Vagina (tissue), 2 donors: Measurements from ENCODE around the gene NKIRAS1. TPM values are rescaled to one million over a fixed set of nuclear protein-coding genes. Genes with fewer than 3 reads are reported as not detected.

Experiments used
- DNase-seq, 2 donors: peaks; one replicate each; pipeline ENCODE4 v3.0.0-alpha.2; 2017; ENCODE audit errors: extremely low spot score in 2 of 2
- H3K27ac ChIP-seq: fragments of 200-600 bp; sonication (generic); one replicate; pipeline ENCODE4 v1.5.1; 2019
- H3K27me3 ChIP-seq: fragments of 200-600 bp; sonication (generic); one replicate; pipeline ENCODE4 v1.5.1; 2019
- H3K36me3 ChIP-seq, 2 donors: fragments of 200-600 bp; sonication (generic); one replicate each; pipeline ENCODE4 v1.5.1; 2017 to 2019
- H3K4me1 ChIP-seq: fragments of 200-600 bp; sonication (generic); one replicate; pipeline ENCODE4 v1.5.1; 2019
- H3K4me3 ChIP-seq, 2 donors: fragments of 200-600 bp; sonication (generic); 1 replicate in 1 of 2; 2 replicates in 1 of 2; pipeline ENCODE4 v1.5.1; 2016 to 2019
- H3K9me3 ChIP-seq: fragments of 200-600 bp; sonication (generic); one replicate; pipeline ENCODE4 v1.5.1; 2019
- CTCF ChIP-seq, 3 experiments: fragments of 450-650 bp in 2 of 3; fragments of 200-600 bp in 1 of 3; sonication (generic) in 1 of 3; IDR thresholded peaks; one replicate each; pipeline ENCODE4 v1.5.1; 2017 to 2019; ENCODE audit warnings: antibody characterized with exemption in 3 of 3, mild to moderate bottlenecking in 2 of 3, moderate library complexity in 2 of 3
- POLR2A ChIP-seq, 2 donors: fragments of 450-650 bp; IDR thresholded peaks; one replicate each; pipeline ENCODE4 v1.6.1; 2017; ENCODE audit warnings: antibody characterized with exemption in 2 of 2, mild to moderate bottlenecking in 2 of 2, moderate library complexity in 2 of 2
- POLR2AphosphoS5 ChIP-seq, 2 donors: sonication (generic); formaldehyde crosslinking; IDR thresholded peaks; one replicate each; pipeline ENCODE4 v1.9.0; 2017; ENCODE audit warnings: antibody characterized with exemption in 2 of 2, mild to moderate bottlenecking in 2 of 2, low read depth in 1 of 2; ENCODE audit not compliant: insufficient read depth in 1 of 2
- intact Hi-C: fragments of 100-400 bp; cut with DNase I; formaldehyde crosslinking; loops from one replicate; pipeline ENCODE4 v1.15.1; 2023
- total RNA-seq: library from RNA; depleted of rRNA; stranded (reverse); fragments of >200 nt; gene quantifications from one replicate; pipeline ENCODE4 v1.2.3, GENCODE V29; 2016

The NKIRAS1 gene
- total RNA-seq, 1 donor from 2014 or later = 9.1 TPM

GRCh38 chr3:23953523-23953922 is 36.7 kb upstream of the NKIRAS1 start:
- DNase-seq = no peak
- H3K36me3 ChIP-seq = peaks cover 0 to 5% of the 10 kb centered on the region in 2 donors
- H3K9me3 ChIP-seq = no peaks in the 10 kb centered on the region
- no peaks in the 10 kb centered on the region for H3K27me3 ChIP-seq
- TF ChIP-seq POLR2AphosphoS5 (IDR thresholded peaks at IDR 0.05; ENCODE audit: insufficient read depth in 1 of 2, low read depth in 1 of 2) (no peak), CTCF (IDR thresholded peaks at IDR 0.05) (no peak), POLR2A (IDR thresholded peaks at IDR 0.05) (no peak)
- no peak overlapping the region for H3K27ac ChIP-seq
- intact Hi-C loops = no loop called here
- no peak overlapping the region for H3K4me3 ChIP-seq
- H3K4me1 ChIP-seq = peaks cover 76% of the 10 kb centered on the region

DNA sequence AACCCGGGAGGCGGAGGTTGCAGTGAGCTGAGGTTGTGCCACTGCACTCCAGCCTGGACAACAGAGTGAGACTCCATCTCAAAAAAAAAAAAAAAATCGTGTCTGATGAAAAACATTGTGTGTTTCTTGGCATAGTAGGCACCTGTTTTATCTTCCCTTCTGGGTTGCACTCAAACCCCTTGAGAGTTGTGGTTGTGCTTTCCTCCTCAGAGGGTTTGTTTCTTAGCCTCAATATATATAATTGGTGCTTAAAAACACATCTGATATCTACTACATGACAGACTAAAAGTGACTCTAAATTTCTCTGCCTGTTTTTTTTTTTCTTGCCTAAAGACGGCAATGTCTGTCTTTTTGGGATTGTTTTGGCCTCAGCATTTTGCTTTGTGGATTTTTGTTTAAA is 35.9 kb upstream of the NKIRAS1 start:
- TF ChIP-seq CTCF (IDR thresholded peaks at IDR 0.05) = no peak
- no peak for TF ChIP-seq POLR2A (IDR thresholded peaks at IDR 0.05)
- no peak for TF ChIP-seq POLR2AphosphoS5 (IDR thresholded peaks at IDR 0.05; ENCODE audit: insufficient read depth in 1 of 2, low read depth in 1 of 2)
- Histone ChIP-seq H3K36me3 (no peaks in the 10 kb centered on the region), H3K9me3 (no peaks in the 10 kb centered on the region), H3K4me3 (no peak overlapping the region), H3K27me3 (no peaks in the 10 kb centered on the region), H3K27ac (no peak overlapping the region), H3K4me1 (peaks cover 77% of the 10 kb centered on the region)
- intact Hi-C loops = no loop called here
- no peak for DNase-seq

DNA sequence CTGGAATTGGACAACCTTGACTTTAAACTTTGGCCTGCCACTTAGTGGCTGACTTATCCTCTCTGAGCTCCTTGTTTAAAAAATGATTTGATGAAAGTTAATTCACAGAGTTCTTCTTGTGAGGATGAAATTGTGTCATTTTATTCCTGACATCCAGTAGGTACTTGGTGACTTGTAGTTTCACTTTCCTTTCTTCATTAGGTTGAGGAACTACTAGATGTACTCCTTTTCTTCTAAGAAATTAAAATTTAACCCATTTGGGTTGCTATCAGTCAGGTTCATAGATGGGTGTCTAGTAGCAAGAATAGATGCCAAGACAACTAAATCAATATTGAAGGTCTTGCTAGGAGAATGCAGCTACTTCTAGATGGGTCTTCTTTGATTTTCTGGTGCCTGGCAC is 33.5 kb upstream of the NKIRAS1 start:
- no peak for TF ChIP-seq CTCF (IDR thresholded peaks at IDR 0.05)
- no peak for TF ChIP-seq POLR2AphosphoS5 (IDR thresholded peaks at IDR 0.05; ENCODE audit: insufficient read depth in 1 of 2, low read depth in 1 of 2)
- no peak for TF ChIP-seq POLR2A (IDR thresholded peaks at IDR 0.05)
- Histone ChIP-seq H3K4me1 (peaks cover 91% of the 10 kb centered on the region), H3K4me3 (peak overlapping the region in 1 of 2 donors; percentile 2), H3K27me3 (no peaks in the 10 kb centered on the region), H3K27ac (peak overlapping the region; percentile 46), H3K9me3 (no peaks in the 10 kb centered on the region), H3K36me3 (no peaks in the 10 kb centered on the region)
- intact Hi-C loops = no loop called here
- no peak for DNase-seq

GRCh38 chr3:23949784-23950183 is 33.0 kb upstream of the NKIRAS1 start:
- Histone ChIP-seq H3K4me1 (peaks cover 86% of the 10 kb centered on the region), H3K4me3 (peak overlapping the region in 1 of 2 donors; percentile 2), H3K9me3 (no peaks in the 10 kb centered on the region), H3K36me3 (no peaks in the 10 kb centered on the region), H3K27me3 (no peaks in the 10 kb centered on the region), H3K27ac (peak overlapping the region; percentile 46)
- no peak for DNase-seq
- TF ChIP-seq CTCF (IDR thresholded peaks at IDR 0.05) = no peak
- no peak for TF ChIP-seq POLR2A (IDR thresholded peaks at IDR 0.05)
- no peak for TF ChIP-seq POLR2AphosphoS5 (IDR thresholded peaks at IDR 0.05; ENCODE audit: insufficient read depth in 1 of 2, low read depth in 1 of 2)
- intact Hi-C loops = no loop called here

DNA sequence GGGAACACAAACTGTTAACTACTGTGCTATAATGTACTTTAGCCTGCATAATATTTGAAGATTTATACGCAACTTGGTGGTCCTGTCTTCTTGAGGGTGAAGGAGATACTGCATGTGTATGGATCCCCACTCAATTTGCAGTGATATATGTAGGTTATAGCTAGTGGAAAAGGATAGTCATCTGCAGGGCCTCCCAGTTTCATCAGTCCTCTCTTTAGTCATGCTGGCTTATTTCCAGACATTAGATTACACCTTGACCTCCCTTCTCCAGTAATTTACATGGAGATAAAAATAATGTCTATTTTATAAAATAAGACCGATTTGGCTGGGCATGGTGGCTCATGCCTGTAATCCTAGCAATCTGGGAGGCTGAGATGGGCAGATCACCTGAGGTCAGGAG is 32.0 kb upstream of the NKIRAS1 start:
- TF ChIP-seq CTCF (IDR thresholded peaks at IDR 0.05) = no peak
- TF ChIP-seq POLR2A (IDR thresholded peaks at IDR 0.05) = no peak
- no peak for TF ChIP-seq POLR2AphosphoS5 (IDR thresholded peaks at IDR 0.05; ENCODE audit: insufficient read depth in 1 of 2, low read depth in 1 of 2)
- intact Hi-C loops = no loop called here
- H3K27me3 ChIP-seq = no peaks in the 10 kb centered on the region
- H3K36me3 ChIP-seq = no peaks in the 10 kb centered on the region
- H3K27ac ChIP-seq = peak overlapping the region; percentile 99
- no peaks in the 10 kb centered on the region for H3K9me3 ChIP-seq
- peaks cover 83% of the 10 kb centered on the region for H3K4me1 ChIP-seq
- no peak for DNase-seq
- no peak overlapping the region for H3K4me3 ChIP-seq
